Lower leg skin (tissue), 3 donors: ENCODE measurements around the gene ADAMTS9.

ENCODE experiments used
- CTCF ChIP-seq, 3 donors: fragments of 450-650 bp; IDR thresholded peaks; one replicate each; pipeline ENCODE4 v1.5.1; 2016; ENCODE audit warnings: antibody characterized with exemption in 3 of 3, mild to moderate bottlenecking in 3 of 3, moderate library complexity in 2 of 3
- POLR2A ChIP-seq, 2 donors: fragments of 450-650 bp; IDR thresholded peaks; one replicate each; pipeline ENCODE4 v1.6.1; 2016 to 2017; ENCODE audit warnings: antibody characterized with exemption in 2 of 2, mild to moderate bottlenecking in 1 of 2, moderate library complexity in 1 of 2

DNA sequence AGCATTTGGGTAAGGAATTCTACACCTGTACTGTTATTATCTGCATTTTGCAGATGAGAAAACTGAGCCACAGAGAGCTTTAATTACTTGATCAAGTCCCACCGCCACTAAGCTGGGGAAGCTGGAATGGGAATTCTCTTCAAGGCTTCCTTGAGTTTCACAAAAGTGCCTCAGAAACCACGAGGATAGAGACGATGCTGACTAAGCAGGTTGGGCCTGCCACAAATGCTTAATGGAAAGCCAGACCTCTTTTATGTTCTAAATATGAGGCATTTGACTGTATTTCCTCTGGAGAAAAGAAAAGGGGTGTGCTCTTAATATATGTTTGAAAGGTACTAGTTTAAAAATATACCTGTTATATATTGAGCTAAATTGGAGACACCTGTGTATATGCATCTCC, 34.7 kb downstream of the ADAMTS9 start:
- TF ChIP-seq CTCF (IDR thresholded peaks at IDR 0.05) (no peak), POLR2A (IDR thresholded peaks at IDR 0.05) (no peak)
